ENCODE data around the gene SIGLEC10. TPM values are rescaled to one million over a fixed set of nuclear protein-coding genes. Genes with fewer than 3 reads are reported as not detected.
"Not testable (repeated sequence)": the region's sequence is repeated elsewhere in the genome, so short reads cannot be mapped to it uniquely, and the experiment has no call there.

The SIGLEC10 gene
- total RNA-seq, 1 experiment from 2014 or later, result not detected

DNA sequence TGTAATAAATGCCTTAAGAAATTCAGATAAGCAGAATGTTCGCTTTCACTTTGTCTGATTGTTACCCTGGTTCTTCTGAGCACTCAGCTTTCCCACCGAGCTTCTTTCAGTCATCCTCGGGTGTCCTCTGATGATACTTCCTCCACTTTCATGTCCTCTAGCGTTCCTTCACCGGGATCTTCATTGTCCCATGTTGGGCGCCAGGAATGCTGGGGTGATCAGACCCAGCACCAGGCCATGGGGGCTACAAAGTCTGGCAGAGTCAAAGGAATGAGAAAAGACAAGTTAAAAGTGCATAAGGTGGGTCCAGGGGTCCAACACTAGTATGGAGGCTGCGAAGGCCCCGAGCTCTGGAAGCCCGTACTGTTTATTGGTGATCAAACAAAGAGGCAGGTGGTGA is 15.3 kb downstream of the SIGLEC10 start:
- Histone ChIP-seq H3K4me3 (replicated peaks in 1 of 2; ENCODE audit: low read depth in 1 of 2, low read length in 2 of 2) (no peak overlapping the region), H4K20me1 (ENCODE audit: insufficient read depth) (no peaks in the 10 kb centered on the region), H3K27me3 (ENCODE audit: insufficient read depth, low read length) (no peaks in the 10 kb centered on the region), H3K4me1 (ENCODE audit: control insufficient read depth in 1 of 2, insufficient read depth in 2 of 2, low read length in 2 of 2) (no peaks in the 10 kb centered on the region), H2AFZ (ENCODE audit: low read depth, low read length, poor library complexity, severe bottlenecking) (no peak overlapping the region), H3K9me3 (ENCODE audit: control insufficient read depth in 1 of 2, insufficient read depth in 1 of 2, low read depth in 1 of 2, low read length in 2 of 2) (peaks cover 8 to 9% of the 10 kb centered on the region in 2 experiments; a peak in 2 of 4 replicates), H3K79me2 (ENCODE audit: insufficient read depth, low read length) (no peaks in the 10 kb centered on the region), H3K36me3 (ENCODE audit: control insufficient read depth in 1 of 2, insufficient read depth in 2 of 2, low read length in 2 of 2) (peaks cover 0 to 3% of the 10 kb centered on the region in 2 experiments; a peak in 1 of 4 replicates), H3K27ac (ENCODE audit: low read depth, low read length) (no peak overlapping the region), H3K4me2 (ENCODE audit: low read length) (no peak overlapping the region), H3K9me2 (ENCODE audit: insufficient read depth) (no peaks in the 10 kb centered on the region), H3K9ac (ENCODE audit: low read length) (no peak overlapping the region)
- RAD21 ChIA-PET (ENCODE audit: low non-redundant PET in 1 of 2, low total read pairs in 2 of 2, uncharacterized antibody in 2 of 2, unreplicated experiment in 2 of 2), result no interaction called here
- CTCF ChIA-PET, result no interaction called here
- TF ChIP-seq CBX3 (IDR thresholded peaks at IDR 0.05; ENCODE audit: low read depth) (no peak), ZNF274 (IDR thresholded peaks at IDR 0.05; ENCODE audit: low read depth, low read length) (no peak), CEBPB (IDR thresholded peaks at IDR 0.05; ENCODE audit: low read depth) (no peak), ZFX (IDR thresholded peaks at IDR 0.05) (no peak), EGR1 (IDR thresholded peaks at IDR 0.05; ENCODE audit: low read depth) (no peak), YY1 (IDR thresholded peaks at IDR 0.05; ENCODE audit: extremely low read depth, insufficient replicate concordance, low read depth, low read length) (no peak), JUND (IDR thresholded peaks at IDR 0.05) (no peak), EZH2phosphoT487 (IDR thresholded peaks at IDR 0.05; ENCODE audit: borderline replicate concordance) (no peak), EZH2 (IDR thresholded peaks at IDR 0.05) (no peak), ATF3 (IDR thresholded peaks at IDR 0.05) (no peak), REST (IDR thresholded peaks at IDR 0.05; ENCODE audit: low read depth) (no peak), POLR2A (IDR thresholded peaks at IDR 0.05; ENCODE audit: borderline replicate concordance, extremely low read depth, insufficient read depth, insufficient read length) (no peak), TCF7L2 (IDR thresholded peaks at IDR 0.05; ENCODE audit: borderline replicate concordance, extremely low read depth, insufficient read depth, insufficient read length) (no peak)
- TF ChIP-seq, protein P1, sequence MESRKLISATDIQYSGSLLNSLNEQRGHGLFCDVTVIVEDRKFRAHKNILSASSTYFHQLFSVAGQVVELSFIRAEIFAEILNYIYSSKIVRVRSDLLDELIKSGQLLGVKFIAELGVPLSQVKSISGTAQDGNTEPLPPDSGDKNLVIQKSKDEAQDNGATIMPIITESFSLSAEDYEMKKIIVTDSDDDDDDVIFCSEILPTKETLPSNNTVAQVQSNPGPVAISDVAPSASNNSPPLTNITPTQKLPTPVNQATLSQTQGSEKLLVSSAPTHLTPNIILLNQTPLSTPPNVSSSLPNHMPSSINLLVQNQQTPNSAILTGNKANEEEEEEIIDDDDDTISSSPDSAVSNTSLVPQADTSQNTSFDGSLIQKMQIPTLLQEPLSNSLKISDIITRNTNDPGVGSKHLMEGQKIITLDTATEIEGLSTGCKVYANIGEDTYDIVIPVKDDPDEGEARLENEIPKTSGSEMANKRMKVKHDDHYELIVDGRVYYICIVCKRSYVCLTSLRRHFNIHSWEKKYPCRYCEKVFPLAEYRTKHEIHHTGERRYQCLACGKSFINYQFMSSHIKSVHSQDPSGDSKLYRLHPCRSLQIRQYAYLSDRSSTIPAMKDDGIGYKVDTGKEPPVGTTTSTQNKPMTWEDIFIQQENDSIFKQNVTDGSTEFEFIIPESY (IDR thresholded peaks at IDR 0.05; ENCODE audit: extremely low read depth, insufficient replicate concordance, low read length), result no peak
- POLR2A ChIA-PET, result no interaction called here
- intact Hi-C loops (cut with micrococcal nuclease), result no loop called here
- BruUV-seq (replicated peaks), result no TSS peak
- DNase-seq (ENCODE audit: low read depth, low spot score) (no peak), ATAC-seq (no peak)

- CTCF ChIA-PET; H3K9ac ChIP-seq (ENCODE audit: low read length); H3K36me3 ChIP-seq (ENCODE audit: control insufficient read depth in 1 of 2, insufficient read depth in 2 of 2, low read length in 2 of 2); RAD21 ChIA-PET (ENCODE audit: low non-redundant PET in 1 of 2, low total read pairs in 2 of 2, uncharacterized antibody in 2 of 2, unreplicated experiment in 2 of 2); H2AFZ ChIP-seq (ENCODE audit: low read depth, low read length, poor library complexity, severe bottlenecking); ATAC-seq; H3K4me3 ChIP-seq (replicated peaks in 1 of 2; ENCODE audit: low read depth in 1 of 2, low read length in 2 of 2); POLR2A ChIA-PET; H3K79me2 ChIP-seq (ENCODE audit: insufficient read depth, low read length); H4K20me1 ChIP-seq (ENCODE audit: insufficient read depth); H3K4me2 ChIP-seq (ENCODE audit: low read length); H3K27me3 ChIP-seq (ENCODE audit: insufficient read depth, low read length); BruUV-seq (replicated peaks); H3K9me2 ChIP-seq (ENCODE audit: insufficient read depth); intact Hi-C loops (cut with micrococcal nuclease); H3K27ac ChIP-seq (ENCODE audit: low read depth, low read length); H3K9me3 ChIP-seq (ENCODE audit: control insufficient read depth in 1 of 2, insufficient read depth in 1 of 2, low read depth in 1 of 2, low read length in 2 of 2); DNase-seq (ENCODE audit: low read depth, low spot score): not testable (repeated sequence)
- H3K4me1 ChIP-seq (ENCODE audit: control insufficient read depth in 1 of 2, insufficient read depth in 2 of 2, low read length in 2 of 2), result peaks cover 6 to 14% of the 10 kb centered on the region in 2 experiments; a peak in 3 of 4 replicates
Observed at GRCh38 chr19:51399936-51400335, 17.5 kb downstream of the SIGLEC10 start.

Data from HCT116 (cell line).